Endothelial cell of umbilical vein (primary cell): Measurements from ENCODE around the gene ANKRD44. TPM values are rescaled to one million over a fixed set of nuclear protein-coding genes. Genes with fewer than 3 reads are reported as not detected.

Source experiments
- BruUV-seq: library from RNA; stranded (reverse); fragments of 400-500 nt; replicated peaks from 2 replicates; lab custom pipeline; 2021; lab: Mats Ljungman, UMichigan
- CTCF ChIA-PET: fragments of 300-600, 350-600 bp; sonication (Branson Sonifier 250); formaldehyde crosslinking; loops from one replicate; lab custom pipeline; 2021; ENCODE audit warnings: antibody characterized with exemption, inconsistent platforms; lab: Charles Lee
- POLR2A ChIA-PET: fragments of 300-600, 350-600 bp; sonication (Branson Sonifier 250); formaldehyde crosslinking; loops from one replicate; lab custom pipeline; 2021; ENCODE audit warnings: antibody characterized with exemption, inconsistent platforms; lab: Charles Lee
- DNase-seq: peaks from one replicate; pipeline ENCODE4 v3.0.0-alpha.2; 2011; ENCODE audit warnings: low read depth, low spot score
- FAIRE-seq: peaks from 2 replicates; lab custom pipeline; 2011; peaks lifted over from hg19 to GRCh38; lab: Jason Lieb, UNC
- H2AFZ ChIP-seq: 2 replicates; pipeline ENCODE4 v1.6.0; 2012; ENCODE audit warnings: low read depth, low read length, control low read depth, inconsistent platforms
- H3K27ac ChIP-seq: 2 replicates; pipeline ENCODE4 v1.5.1; 2011; ENCODE audit warnings: low read depth, mild to moderate bottlenecking, control low read depth, low read length, moderate library complexity; ENCODE audit not compliant: insufficient read depth
- H3K27me3 ChIP-seq, 2 experiments: 2 replicates each; pipeline versions ENCODE4 v1.6.0 to v1.6.1; 2011; ENCODE audit warnings: low read length in 2 of 2, mixed read lengths in 1 of 2; ENCODE audit not compliant: control insufficient read depth in 2 of 2, insufficient read depth in 2 of 2
- H3K36me3 ChIP-seq, 2 experiments: 2 replicates in 1 of 2; 3 replicates in 1 of 2; pipeline ENCODE4 v1.5.1; 2011; ENCODE audit warnings: low read length in 2 of 2, mild to moderate bottlenecking in 1 of 2, moderate library complexity in 1 of 2; ENCODE audit not compliant: control insufficient read depth in 2 of 2, insufficient read depth in 2 of 2; ENCODE audit errors: extremely low read depth in 1 of 2
- H3K4me1 ChIP-seq: 3 replicates; pipeline ENCODE4 v1.5.1; 2011; ENCODE audit warnings: mild to moderate bottlenecking, low read length; ENCODE audit not compliant: control insufficient read depth, insufficient read depth; ENCODE audit errors: extremely low read depth
- H3K4me2 ChIP-seq: 2 replicates; pipeline ENCODE4 v1.6.1; 2011; ENCODE audit warnings: low read length, control low read depth, mixed read lengths; ENCODE audit not compliant: insufficient read depth
- H3K4me3 ChIP-seq, 3 experiments: fragments of 200-600 bp in 1 of 3; sonication (generic), shearing (Covaris generic) in 1 of 3; replicated peaks in 1 of 3; 2 replicates each; pipeline ENCODE4 v1.5.1; 2011 to 2016; ENCODE audit warnings: control low read depth in 3 of 3, low read length in 3 of 3, mild to moderate bottlenecking in 2 of 3, inconsistent platforms in 1 of 3, low read depth in 1 of 3, moderate library complexity in 1 of 3; ENCODE audit not compliant: insufficient read depth in 1 of 3
- H3K79me2 ChIP-seq: 2 replicates; pipeline ENCODE4 v1.6.0; 2012; ENCODE audit warnings: low read length, inconsistent platforms; ENCODE audit not compliant: control insufficient read depth, insufficient read depth
- H3K9ac ChIP-seq: replicated peaks from 2 replicates; pipeline ENCODE3; 2011; ENCODE audit warnings: low read length, control low read depth; ENCODE audit not compliant: insufficient read depth; ENCODE audit errors: extremely low read depth
- H3K9me1 ChIP-seq: replicated peaks from 3 replicates; pipeline ENCODE4 v1.6.0; 2011; ENCODE audit warnings: mild to moderate bottlenecking, low read length; ENCODE audit not compliant: control insufficient read depth, insufficient read depth; ENCODE audit errors: extremely low read depth
- H3K9me3 ChIP-seq: replicated peaks from 2 replicates; pipeline ENCODE4 v1.5.1; 2012; ENCODE audit warnings: low read length, inconsistent platforms; ENCODE audit not compliant: control insufficient read depth, insufficient read depth
- H4K20me1 ChIP-seq: replicated peaks from 2 replicates; pipeline ENCODE3; 2011; ENCODE audit warnings: mild to moderate bottlenecking, low read length; ENCODE audit not compliant: control insufficient read depth, insufficient read depth; ENCODE audit errors: extremely low read depth
- EZH2 ChIP-seq: IDR thresholded peaks from 2 replicates; pipeline ENCODE4 v1.6.1; 2012; ENCODE audit warnings: borderline replicate concordance, low read depth, mild to moderate bottlenecking, moderate library complexity, low read length, inconsistent platforms; ENCODE audit not compliant: severe bottlenecking
- FOS ChIP-seq: IDR thresholded peaks from 2 replicates; pipeline ENCODE4 v1.6.1; 2011; ENCODE audit warnings: mild to moderate bottlenecking, low read length, moderate library complexity, borderline replicate concordance; ENCODE audit not compliant: insufficient read depth
- GATA2 ChIP-seq: IDR thresholded peaks from 2 replicates; pipeline ENCODE4 v1.7.0; 2011; ENCODE audit warnings: low read depth, mild to moderate bottlenecking, moderate library complexity, mixed read lengths, low read length; ENCODE audit not compliant: insufficient read length, insufficient read depth
- JUN ChIP-seq: IDR thresholded peaks from 2 replicates; pipeline ENCODE4 v1.6.1; 2011; ENCODE audit warnings: borderline replicate concordance, low read depth; ENCODE audit not compliant: insufficient read length, insufficient read depth
- MYC ChIP-seq: IDR thresholded peaks from one replicate; pipeline ENCODE4 v1.6.1; 2011; ENCODE audit warnings: mild to moderate bottlenecking, low read depth, low read length
- POLR2A ChIP-seq: IDR thresholded peaks from 2 replicates; pipeline ENCODE4 v1.6.1; 2012; ENCODE audit warnings: low read depth, mild to moderate bottlenecking, control low read depth, low read length
- POLR2AphosphoS5 ChIP-seq: IDR thresholded peaks from 2 replicates; pipeline ENCODE4 v1.6.1; 2012; ENCODE audit warnings: low read depth, mild to moderate bottlenecking, control low read depth, low read length, moderate library complexity; ENCODE audit not compliant: insufficient read depth
- dilution Hi-C: fragments of 300-500 bp; cut with MboI; formaldehyde crosslinking; loops from one replicate; pipeline ENCODE4 v1.15.0; 2019; ENCODE audit warnings: low sequenced_read_pairs; ENCODE audit not compliant: extremely low pct_ligation_motif_present
- intact Hi-C: fragments of 100-400 bp; cut with micrococcal nuclease; formaldehyde crosslinking; loops from one replicate; pipeline ENCODE4 v1.10.0; 2022
- polyA plus RNA-seq, 4 experiments: library from polyadenylated mRNA; depleted of rRNA in 3 of 4; stranded (reverse) in 3 of 4; unstranded in 1 of 4; fragments of >200 nt; gene quantifications; 2 replicates each; pipeline versions ENCODE4 v1.2.1 to v1.2.3, GENCODE V29; 2011 to 2012; ENCODE audit warnings: missing spikeins in 1 of 4
- total RNA-seq: library from RNA; stranded (reverse); gene quantifications from 2 replicates; pipeline ENCODE4 v1.2.3, GENCODE V29; 2021
- TF ChIP-seq, protein P1 (sequence below), 2 donors: IDR thresholded peaks; 1 replicate in 1 of 2; 2 replicates in 1 of 2; pipeline ENCODE4 v1.5.1; 2011; ENCODE audit warnings: low read length in 2 of 2, mild to moderate bottlenecking in 2 of 2, moderate library complexity in 2 of 2, control low read depth in 1 of 2, inconsistent platforms in 1 of 2, low read depth in 1 of 2; ENCODE audit not compliant: insufficient read depth in 1 of 2; ENCODE audit errors: extremely low read depth in 1 of 2
- TF ChIP-seq, protein P2 (sequence below): IDR thresholded peaks from 2 replicates; pipeline ENCODE4 v1.6.1; 2011; ENCODE audit not compliant: insufficient read depth, insufficient read length

Gene ANKRD44
- total and polyA plus RNA-seq, 2 donors (not counting 3 experiments of a cell fraction or from before 2014, with no cell fraction given), result 3.4 to 6.1 TPM

DNA sequence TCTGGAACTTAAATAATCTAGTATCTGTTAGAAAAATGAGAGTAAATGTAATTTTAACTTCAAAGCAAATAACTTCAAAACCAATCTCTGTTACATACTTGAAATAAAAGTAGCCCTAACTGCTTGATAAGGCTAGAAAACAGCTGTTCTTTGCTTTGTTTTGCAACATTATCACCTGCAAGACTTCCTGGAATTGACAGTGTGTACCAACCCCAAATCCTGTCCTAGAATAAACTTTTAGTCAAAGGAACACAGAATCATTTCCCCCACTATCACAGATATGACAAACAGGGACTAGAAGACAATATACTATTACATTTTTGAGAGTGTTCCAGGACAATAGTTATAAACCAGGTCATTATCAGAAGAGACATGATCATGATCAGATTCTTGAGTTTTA lies 278.8 kb downstream of the ANKRD44 start:
- no peaks in the 10 kb centered on the region for H3K79me2 ChIP-seq
- dilution Hi-C loops, result no loop called here
- H2AFZ ChIP-seq, result no peak overlapping the region
- no peaks in the 10 kb centered on the region for H3K36me3 ChIP-seq
- TF ChIP-seq EZH2, result no peak
- TF ChIP-seq, protein P1, sequence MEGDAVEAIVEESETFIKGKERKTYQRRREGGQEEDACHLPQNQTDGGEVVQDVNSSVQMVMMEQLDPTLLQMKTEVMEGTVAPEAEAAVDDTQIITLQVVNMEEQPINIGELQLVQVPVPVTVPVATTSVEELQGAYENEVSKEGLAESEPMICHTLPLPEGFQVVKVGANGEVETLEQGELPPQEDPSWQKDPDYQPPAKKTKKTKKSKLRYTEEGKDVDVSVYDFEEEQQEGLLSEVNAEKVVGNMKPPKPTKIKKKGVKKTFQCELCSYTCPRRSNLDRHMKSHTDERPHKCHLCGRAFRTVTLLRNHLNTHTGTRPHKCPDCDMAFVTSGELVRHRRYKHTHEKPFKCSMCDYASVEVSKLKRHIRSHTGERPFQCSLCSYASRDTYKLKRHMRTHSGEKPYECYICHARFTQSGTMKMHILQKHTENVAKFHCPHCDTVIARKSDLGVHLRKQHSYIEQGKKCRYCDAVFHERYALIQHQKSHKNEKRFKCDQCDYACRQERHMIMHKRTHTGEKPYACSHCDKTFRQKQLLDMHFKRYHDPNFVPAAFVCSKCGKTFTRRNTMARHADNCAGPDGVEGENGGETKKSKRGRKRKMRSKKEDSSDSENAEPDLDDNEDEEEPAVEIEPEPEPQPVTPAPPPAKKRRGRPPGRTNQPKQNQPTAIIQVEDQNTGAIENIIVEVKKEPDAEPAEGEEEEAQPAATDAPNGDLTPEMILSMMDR (IDR thresholded peaks at IDR 0.05; ENCODE audit: extremely low read depth in 1 of 2, insufficient read depth in 1 of 2, low read depth in 1 of 2, low read length in 2 of 2), result no peak
- no peaks in the 10 kb centered on the region for H3K9me1 ChIP-seq
- ChIA-PET POLR2A (no interaction called here), CTCF (interaction anchor here (1.3 to 1.6 kb wide), 2 partner anchors 20 to 82 kb away, joined by 3 read pairs; no protein-coding TSS in a partner anchor)
- peaks cover 17% of the 10 kb centered on the region for H3K4me1 ChIP-seq
- H3K9me3 ChIP-seq, result no peaks in the 10 kb centered on the region
- no peak overlapping the region for H3K4me3 ChIP-seq
- DNase-seq (peak; percentile 71), FAIRE-seq (peak; percentile 31)
- H3K9ac ChIP-seq, result no peak overlapping the region
- BruUV-seq, result no TSS peak
- no peaks in the 10 kb centered on the region for H3K27me3 ChIP-seq
- no peaks in the 10 kb centered on the region for H4K20me1 ChIP-seq
- H3K27ac ChIP-seq, result no peak overlapping the region
- intact Hi-C loops, result no loop called here
- H3K4me2 ChIP-seq, result peak overlapping the region; percentile 36

DNA sequence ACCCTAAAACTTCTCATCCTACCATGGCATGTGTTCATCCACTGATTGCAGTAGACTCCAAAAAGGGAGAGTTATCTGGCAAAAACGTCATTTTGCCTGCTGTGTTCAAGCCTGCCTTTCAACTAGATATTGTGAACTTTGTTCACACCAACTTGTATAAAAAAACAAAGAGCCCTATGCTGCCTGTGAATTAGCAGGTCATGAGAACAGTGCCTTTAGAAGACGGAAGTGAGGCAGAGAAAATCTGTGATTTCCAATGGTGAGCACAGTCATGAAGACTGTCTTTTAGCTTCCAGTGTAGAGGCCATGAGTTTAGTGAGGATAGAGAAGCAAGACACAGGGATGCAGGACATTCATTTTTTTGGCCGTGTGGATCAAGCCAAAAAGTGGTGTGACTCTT lies 280.5 kb downstream of the ANKRD44 start:
- FAIRE-seq, result no peak
- POLR2A ChIA-PET, result no interaction called here
- no TSS peak for BruUV-seq

More for the DNA sequence above, 280.5 kb downstream of the ANKRD44 start:
- Histone ChIP-seq H3K9ac (no peak overlapping the region), H3K79me2 (no peaks in the 10 kb centered on the region), H3K36me3 (no peaks in the 10 kb centered on the region), H3K4me3 (no peak overlapping the region), H3K4me1 (peaks cover 17% of the 10 kb centered on the region), H3K27me3 (no peaks in the 10 kb centered on the region), H2AFZ (no peak overlapping the region), H3K27ac (no peak overlapping the region), H3K4me2 (no peak overlapping the region), H3K9me3 (no peaks in the 10 kb centered on the region), H3K9me1 (no peaks in the 10 kb centered on the region), H4K20me1 (no peaks in the 10 kb centered on the region)
- intact Hi-C loops (no loop called here), dilution Hi-C loops (no loop called here)
- CTCF ChIA-PET, result interaction anchor here (2.6 kb wide), 1 partner anchor 19 kb away, joined by 19 read pairs; no protein-coding TSS in a partner anchor
- TF ChIP-seq JUN (no peak), EZH2 (no peak), POLR2AphosphoS5 (no peak), MYC (no peak), GATA2 (no peak), FOS (no peak), POLR2A (no peak)
- TF ChIP-seq, protein P1 (IDR thresholded peaks at IDR 0.05; ENCODE audit: extremely low read depth in 1 of 2, insufficient read depth in 1 of 2, low read depth in 1 of 2, low read length in 2 of 2), result no peak
- TF ChIP-seq, protein P2, sequence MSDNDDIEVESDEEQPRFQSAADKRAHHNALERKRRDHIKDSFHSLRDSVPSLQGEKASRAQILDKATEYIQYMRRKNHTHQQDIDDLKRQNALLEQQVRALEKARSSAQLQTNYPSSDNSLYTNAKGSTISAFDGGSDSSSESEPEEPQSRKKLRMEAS, result no peak
- DNase-seq, result no peak
